HG02642 (cell line): Measurements from ENCODE around the gene CYP26B1.

Experiments used
- ATAC-seq: cut with Tn5 transposase; IDR thresholded peaks from one replicate; pipeline ENCODE4 v1.9.1; 2021; ENCODE audit warnings: mild to moderate bottlenecking; ENCODE audit not compliant: unreplicated experiment, poor library complexity

CYP26B1 gene

GRCh38 chr2:72142570-72143440 lies 4.9 kb downstream of the CYP26B1 start:
- ATAC-seq, result no peak

GRCh38 chr2:72141881-72142451 lies 5.7 kb downstream of the CYP26B1 start:
- ATAC-seq, result no peak

GRCh38 chr2:72141032-72141645 lies 6.5 kb downstream of the CYP26B1 start:
- no peak for ATAC-seq

GRCh38 chr2:72140621-72140960 lies 7.1 kb downstream of the CYP26B1 start:
- no peak for ATAC-seq

GRCh38 chr2:72139874-72140620 lies 7.6 kb downstream of the CYP26B1 start:
- no peak for ATAC-seq

- no peak for ATAC-seq
Measured at GRCh38 chr2:72139471-72139873, 8.2 kb downstream of the CYP26B1 start.

- ATAC-seq, result no peak
Measured at GRCh38 chr2:72138921-72139381, 8.7 kb downstream of the CYP26B1 start.

GRCh38 chr2:72138011-72138881 lies 9.4 kb downstream of the CYP26B1 start:
- ATAC-seq, result no peak

- ATAC-seq, result peak; percentile 91
Measured at GRCh38 chr2:72137498-72138010, 10.1 kb downstream of the CYP26B1 start.

- ATAC-seq, result no peak
Measured at GRCh38 chr2:72136933-72137497, 10.6 kb downstream of the CYP26B1 start.

- ATAC-seq, result no peak
Measured at GRCh38 chr2:72136331-72136730, 11.3 kb downstream of the CYP26B1 start.

- no peak for ATAC-seq
Measured at GRCh38 chr2:72135921-72136320, 11.7 kb downstream of the CYP26B1 start.

- no peak for ATAC-seq
Measured at GRCh38 chr2:72134997-72135800, 12.5 kb downstream of the CYP26B1 start.

GRCh38 chr2:72134408-72134996 lies 13.2 kb downstream of the CYP26B1 start:
- ATAC-seq, result no peak

GRCh38 chr2:72133721-72134407 lies 13.8 kb downstream of the CYP26B1 start:
- no peak for ATAC-seq

- no peak for ATAC-seq
Measured at GRCh38 chr2:72132981-72133720, 14.5 kb downstream of the CYP26B1 start.
